ENCODE data around the gene GBP3. TPM values are rescaled to one million over a fixed set of nuclear protein-coding genes. Genes with fewer than 3 reads are reported as not detected.

GBP3 gene
- total RNA-seq, 3 donors from 2014 or later = 10.1 to 44.9 (median 22.9) TPM

DNA sequence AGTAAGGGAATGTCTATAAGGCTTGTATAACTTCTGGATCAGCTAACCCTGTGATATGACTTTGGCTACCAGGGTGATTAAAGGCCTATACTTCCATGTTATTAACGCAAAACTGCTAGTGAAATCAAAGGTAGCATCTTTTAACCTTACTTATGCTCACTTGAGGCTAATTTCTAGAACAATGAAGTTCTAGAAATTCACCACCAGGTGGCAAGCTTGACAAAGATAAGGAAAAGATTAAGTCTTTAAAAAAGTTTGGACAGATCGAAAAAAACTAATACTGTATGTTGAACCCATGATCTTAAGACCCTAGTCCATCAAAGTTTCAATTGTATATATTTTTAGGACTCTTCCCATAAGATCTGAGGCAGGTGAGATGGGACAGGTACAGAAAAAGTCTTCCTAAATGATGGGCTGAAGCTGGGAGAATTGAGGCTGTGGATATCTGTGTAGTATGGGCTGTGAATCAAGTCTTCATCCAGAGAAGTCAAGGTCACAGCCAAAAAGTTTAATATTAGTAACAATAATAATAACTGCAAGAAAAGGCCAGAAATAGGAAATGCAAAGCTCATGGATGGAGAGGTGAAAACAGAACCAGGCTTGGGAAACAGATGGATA, 49.0 kb downstream of the GBP3 start:
- DNase-seq (ENCODE audit: low spot score in 2 of 2) = no peak
- TF ChIP-seq POLR2AphosphoS5 (IDR thresholded peaks at IDR 0.05) (no peak), POLR2A (IDR thresholded peaks at IDR 0.05) (no peak)
- TF ChIP-seq, protein P1, sequence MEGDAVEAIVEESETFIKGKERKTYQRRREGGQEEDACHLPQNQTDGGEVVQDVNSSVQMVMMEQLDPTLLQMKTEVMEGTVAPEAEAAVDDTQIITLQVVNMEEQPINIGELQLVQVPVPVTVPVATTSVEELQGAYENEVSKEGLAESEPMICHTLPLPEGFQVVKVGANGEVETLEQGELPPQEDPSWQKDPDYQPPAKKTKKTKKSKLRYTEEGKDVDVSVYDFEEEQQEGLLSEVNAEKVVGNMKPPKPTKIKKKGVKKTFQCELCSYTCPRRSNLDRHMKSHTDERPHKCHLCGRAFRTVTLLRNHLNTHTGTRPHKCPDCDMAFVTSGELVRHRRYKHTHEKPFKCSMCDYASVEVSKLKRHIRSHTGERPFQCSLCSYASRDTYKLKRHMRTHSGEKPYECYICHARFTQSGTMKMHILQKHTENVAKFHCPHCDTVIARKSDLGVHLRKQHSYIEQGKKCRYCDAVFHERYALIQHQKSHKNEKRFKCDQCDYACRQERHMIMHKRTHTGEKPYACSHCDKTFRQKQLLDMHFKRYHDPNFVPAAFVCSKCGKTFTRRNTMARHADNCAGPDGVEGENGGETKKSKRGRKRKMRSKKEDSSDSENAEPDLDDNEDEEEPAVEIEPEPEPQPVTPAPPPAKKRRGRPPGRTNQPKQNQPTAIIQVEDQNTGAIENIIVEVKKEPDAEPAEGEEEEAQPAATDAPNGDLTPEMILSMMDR (IDR thresholded peaks at IDR 0.05) = peak; percentile 26 to 60 (median 58)
- no peaks in the 10 kb centered on the region for H3K9me3 ChIP-seq
- H3K4me1 ChIP-seq = no peaks in the 10 kb centered on the region
- no peaks in the 10 kb centered on the region for H3K27me3 ChIP-seq
- no peak overlapping the region for H3K27ac ChIP-seq
- no peaks in the 10 kb centered on the region for H3K36me3 ChIP-seq
- no peak overlapping the region for H3K4me3 ChIP-seq
- intact Hi-C loops (cut with DNase I; ENCODE audit: low total_unique reads) = no loop called here

DNA sequence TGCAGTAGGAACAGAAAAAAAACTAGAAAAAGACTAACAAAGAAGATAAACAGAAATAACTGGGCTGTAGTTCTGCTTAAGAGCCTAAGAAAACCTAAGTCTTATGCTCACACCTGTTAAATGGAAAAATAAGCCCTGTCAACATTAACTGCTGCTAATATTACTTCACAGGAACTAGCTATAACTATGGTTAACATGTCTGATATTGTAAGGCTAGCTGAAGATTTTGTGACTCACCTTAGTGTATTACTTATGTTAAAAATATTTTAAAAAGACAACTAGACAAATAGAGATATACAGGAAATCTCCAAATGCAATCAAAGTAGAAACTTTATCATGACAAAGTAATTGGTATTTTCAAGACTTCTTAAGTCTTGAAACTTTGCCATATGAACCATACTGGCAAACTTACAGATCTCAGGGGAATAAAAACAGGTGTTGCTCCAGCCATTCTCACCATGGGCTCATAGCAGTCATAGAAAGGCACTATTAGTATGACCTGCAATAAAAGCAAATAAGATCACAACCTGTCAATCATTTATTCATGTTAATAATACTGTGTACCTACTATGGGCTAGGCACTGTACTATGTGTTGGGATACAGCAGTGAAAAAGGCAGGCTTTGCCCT, 60.9 kb downstream of the GBP3 start:
- peaks cover 14% of the 10 kb centered on the region for H3K36me3 ChIP-seq
- intact Hi-C loops (cut with DNase I; ENCODE audit: low total_unique reads) = no loop called here

DNA sequence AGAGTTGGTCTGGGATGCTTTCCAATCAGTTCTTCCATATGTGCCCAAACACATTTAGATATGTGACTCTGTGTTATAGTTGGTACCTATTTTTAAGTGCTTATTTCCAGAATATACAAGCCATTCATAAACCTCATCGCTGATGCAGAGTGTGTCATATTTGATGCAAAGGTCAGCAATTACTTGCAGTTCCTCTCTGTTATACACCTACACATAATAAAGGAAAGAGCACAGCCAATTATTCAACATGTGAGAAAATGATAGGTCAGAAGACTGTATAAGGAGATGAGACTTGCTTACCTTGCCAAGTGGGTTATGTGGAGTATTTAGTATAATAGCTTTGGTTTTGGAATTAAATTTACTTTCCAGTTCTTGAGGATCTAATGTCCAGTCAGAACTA, 61.6 kb downstream of the GBP3 start:
- no peaks in the 10 kb centered on the region for H3K4me1 ChIP-seq
- no peaks in the 10 kb centered on the region for H3K9me3 ChIP-seq
- H3K4me3 ChIP-seq = no peak overlapping the region
- H3K27me3 ChIP-seq = no peaks in the 10 kb centered on the region
- intact Hi-C loops (cut with DNase I; ENCODE audit: low total_unique reads) = no loop called here
- H3K27ac ChIP-seq = no peak overlapping the region
- no peak for DNase-seq (ENCODE audit: low spot score in 2 of 2)
- H3K36me3 ChIP-seq = peaks cover 14% of the 10 kb centered on the region
- TF ChIP-seq, protein P1 (IDR thresholded peaks at IDR 0.05) = no peak
- TF ChIP-seq POLR2A (IDR thresholded peaks at IDR 0.05) = no peak
- TF ChIP-seq POLR2AphosphoS5 (IDR thresholded peaks at IDR 0.05) = no peak

More for the DNA sequence above, 60.9 kb downstream of the GBP3 start:
- Histone ChIP-seq H3K27ac (no peak overlapping the region), H3K4me3 (no peak overlapping the region), H3K27me3 (no peaks in the 10 kb centered on the region), H3K9me3 (no peaks in the 10 kb centered on the region), H3K4me1 (no peaks in the 10 kb centered on the region)
- TF ChIP-seq, protein P1 (IDR thresholded peaks at IDR 0.05) = no peak
- TF ChIP-seq POLR2A (IDR thresholded peaks at IDR 0.05) = no peak
- no peak for TF ChIP-seq POLR2AphosphoS5 (IDR thresholded peaks at IDR 0.05)
- DNase-seq (ENCODE audit: low spot score in 2 of 2) = no peak

Other genes starting within 250 kb of the GBP3 start
- 10 to 100 TPM; 33.9 to 53.1 (median 37.4) TPM for gene GTF2B, start 131.3 kb downstream of the GBP3 start, total RNA-seq
- 10 to 100 TPM; 35.1 to 52.5 (median 46.7) TPM for gene KYAT3, start 30.2 kb downstream of the GBP3 start, total RNA-seq
- gene RBMXL1, start 30.2 kb downstream of the GBP3 start, total RNA-seq = 10 to 100 TPM; 18.6 to 21.9 (median 18.7) TPM
- 10 to 100 TPM in 2 of 3 donors, 1 to 10 TPM in 1; 8.0 to 58.0 (median 29.5) TPM for gene GBP1, start 42.3 kb upstream of the GBP3 start, total RNA-seq
- 100 to 1,000 TPM in 2 of 3 donors, 10 to 100 TPM in 1; 53.0 to 219 (median 122) TPM for gene GBP2, start 103.2 kb upstream of the GBP3 start, total RNA-seq
- gene GBP7, start 153.1 kb upstream of the GBP3 start, total RNA-seq = not detected
- gene GBP4, start 176.1 kb upstream of the GBP3 start, total RNA-seq = 1 to 10 TPM; 3.6 to 5.1 (median 4.2) TPM
- 1 to 10 TPM; 1.8 to 3.1 (median 2.6) TPM for gene GBP5, start 250.0 kb upstream of the GBP3 start, total RNA-seq

Data from breast epithelium (tissue), 4 donors.